GM19395 (cell line): ENCODE results near the gene CRHR2.

Experiments used
- ATAC-seq: cut with Tn5 transposase; IDR thresholded peaks from one replicate; pipeline ENCODE4 v1.9.1; 2021; ENCODE audit warnings: mild to moderate bottlenecking, moderate library complexity; ENCODE audit not compliant: unreplicated experiment

The CRHR2 gene

DNA sequence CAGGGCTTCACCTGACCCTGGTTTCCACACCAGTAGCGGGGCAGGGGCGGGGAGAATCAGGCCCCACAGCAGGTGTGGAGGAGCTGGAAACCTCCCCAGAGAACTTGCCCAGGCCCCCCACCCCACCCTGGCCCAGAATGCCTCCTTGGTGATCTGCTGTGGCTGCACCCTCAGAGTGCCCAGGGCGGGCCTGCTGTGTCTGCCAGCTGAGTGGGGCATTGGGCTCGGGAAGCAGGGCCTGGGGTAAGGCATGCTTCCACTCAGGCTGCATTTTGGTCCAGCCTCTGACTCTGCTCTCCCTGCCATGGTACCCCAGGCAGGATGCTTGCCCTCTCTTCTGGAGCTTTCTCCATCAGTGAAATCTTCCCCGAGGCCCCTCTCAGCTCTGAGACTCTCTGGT lies 1.1 kb upstream of the CRHR2 start:
- ATAC-seq = no peak

DNA sequence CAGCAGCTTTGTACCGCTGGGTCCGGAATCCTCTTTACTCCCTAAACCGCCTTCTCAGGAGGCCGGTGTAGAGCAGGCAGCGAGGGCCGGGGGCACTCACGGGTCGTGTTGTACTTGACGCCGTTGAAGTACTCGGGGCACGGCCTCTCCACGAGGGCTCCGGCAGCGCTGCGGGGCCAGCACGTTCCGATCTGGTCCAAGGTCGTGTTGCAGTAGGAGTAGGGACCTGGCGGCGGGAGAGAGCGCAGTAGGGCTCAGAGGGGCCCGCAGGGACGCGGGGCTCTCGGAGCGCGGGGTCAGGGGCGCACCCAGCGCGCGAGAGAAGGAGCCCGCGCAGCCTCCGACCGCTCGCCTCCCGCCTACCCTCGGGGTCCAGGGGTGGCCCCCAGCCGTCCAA lies 443 bp downstream of the CRHR2 start:
- no peak for ATAC-seq

DNA sequence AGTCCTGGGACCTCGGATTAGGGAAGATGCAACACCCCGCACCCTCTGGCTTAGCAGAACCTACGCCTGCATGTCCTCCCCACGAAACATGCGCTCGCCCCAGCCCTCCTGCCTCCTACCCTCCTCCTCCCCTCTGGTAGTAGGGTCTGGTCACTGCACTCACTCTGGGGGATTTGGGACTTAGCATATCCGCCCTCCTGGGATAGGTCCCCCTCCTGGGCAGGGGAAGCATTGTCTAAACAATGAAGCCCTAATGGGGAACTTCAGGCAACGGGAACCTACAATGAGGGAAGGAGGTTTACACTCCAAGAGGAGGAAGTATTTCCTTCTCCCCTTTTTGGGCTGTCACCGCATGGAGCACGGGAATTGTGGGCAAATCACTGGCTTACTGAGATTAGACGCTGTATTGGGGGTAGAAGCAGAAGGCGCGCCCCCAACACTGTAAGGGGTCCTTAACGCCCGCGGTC lies 892 bp downstream of the CRHR2 start:
- ATAC-seq = no peak

DNA sequence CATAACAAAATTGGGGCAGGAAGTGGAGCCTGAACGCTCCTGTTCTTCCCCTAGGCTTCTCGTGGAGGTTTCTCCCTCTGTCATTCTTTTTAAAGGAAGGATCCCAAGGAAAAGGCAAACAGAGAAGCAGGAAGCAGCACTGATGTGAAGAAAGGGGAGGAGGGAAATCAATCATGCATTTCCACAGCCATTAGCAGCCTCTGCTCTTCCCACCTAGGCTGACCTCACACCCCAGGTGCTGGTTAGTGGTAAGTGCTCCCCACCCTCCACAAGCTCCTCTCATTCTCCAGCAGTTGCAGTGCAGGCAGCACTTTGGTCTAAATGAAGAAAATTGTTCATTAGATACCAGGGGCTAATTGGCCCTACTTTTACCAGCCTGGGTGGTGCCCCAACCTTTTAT lies 2.6 kb downstream of the CRHR2 start:
- ATAC-seq = no peak

DNA sequence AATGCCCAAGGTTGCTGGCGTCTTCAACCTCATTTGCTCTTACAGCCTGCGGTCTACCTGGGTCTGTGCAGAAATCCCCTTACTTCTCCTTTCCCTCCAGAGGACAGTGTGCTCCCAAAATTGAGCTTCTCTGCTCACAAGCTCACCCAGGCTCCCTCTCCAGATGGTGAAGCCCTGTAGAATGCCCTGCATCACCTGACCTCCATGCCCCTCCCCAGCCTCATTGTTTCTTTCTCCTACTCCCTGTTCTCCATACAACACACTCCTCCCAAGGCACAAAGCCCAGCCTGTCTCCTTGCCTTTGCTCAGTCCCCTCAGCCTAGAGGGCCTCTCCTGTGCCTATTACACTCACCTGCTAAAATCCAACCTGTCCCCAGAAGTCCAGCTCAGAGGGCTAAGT lies 3.5 kb downstream of the CRHR2 start:
- no peak for ATAC-seq

DNA sequence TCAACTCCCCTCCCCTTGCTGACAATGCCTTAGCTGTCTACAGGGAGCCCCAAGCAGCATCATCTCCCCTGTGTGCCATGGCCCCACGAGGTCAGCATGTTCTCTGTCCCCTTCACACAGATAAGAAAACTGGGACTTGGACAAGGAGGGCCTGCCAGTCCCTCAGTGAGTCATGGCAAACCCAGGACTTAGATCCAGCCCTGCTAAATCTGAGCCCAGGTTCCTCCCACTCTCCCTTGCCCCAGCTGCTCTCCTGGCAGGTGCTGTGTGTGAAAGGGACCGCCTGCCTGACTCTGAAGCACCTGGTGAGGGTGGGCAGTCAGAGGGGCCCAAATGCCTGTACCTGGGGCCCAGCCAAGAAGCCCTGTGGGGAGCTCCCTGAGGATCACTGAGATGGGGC lies 7.4 kb downstream of the CRHR2 start:
- no peak for ATAC-seq

DNA sequence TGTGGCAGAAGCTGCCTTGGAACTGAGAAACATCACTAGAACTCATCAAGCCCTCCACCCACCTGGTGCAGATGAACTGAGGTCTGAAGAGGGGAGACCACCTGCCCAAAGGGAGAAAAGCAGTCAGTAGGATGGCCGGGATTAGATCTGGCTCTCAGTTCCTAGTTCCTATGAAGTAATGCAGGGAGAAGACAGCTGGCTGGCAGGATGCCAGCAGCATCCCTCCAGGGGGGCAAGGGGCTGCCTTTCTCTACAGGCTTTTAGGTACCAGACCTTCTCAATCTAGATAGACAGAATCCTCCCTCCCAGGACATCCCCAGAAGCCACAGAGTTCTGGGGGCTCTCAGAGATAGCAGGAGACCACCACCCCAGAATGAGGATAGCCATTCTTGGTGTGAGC lies 7.8 kb downstream of the CRHR2 start:
- ATAC-seq = no peak

DNA sequence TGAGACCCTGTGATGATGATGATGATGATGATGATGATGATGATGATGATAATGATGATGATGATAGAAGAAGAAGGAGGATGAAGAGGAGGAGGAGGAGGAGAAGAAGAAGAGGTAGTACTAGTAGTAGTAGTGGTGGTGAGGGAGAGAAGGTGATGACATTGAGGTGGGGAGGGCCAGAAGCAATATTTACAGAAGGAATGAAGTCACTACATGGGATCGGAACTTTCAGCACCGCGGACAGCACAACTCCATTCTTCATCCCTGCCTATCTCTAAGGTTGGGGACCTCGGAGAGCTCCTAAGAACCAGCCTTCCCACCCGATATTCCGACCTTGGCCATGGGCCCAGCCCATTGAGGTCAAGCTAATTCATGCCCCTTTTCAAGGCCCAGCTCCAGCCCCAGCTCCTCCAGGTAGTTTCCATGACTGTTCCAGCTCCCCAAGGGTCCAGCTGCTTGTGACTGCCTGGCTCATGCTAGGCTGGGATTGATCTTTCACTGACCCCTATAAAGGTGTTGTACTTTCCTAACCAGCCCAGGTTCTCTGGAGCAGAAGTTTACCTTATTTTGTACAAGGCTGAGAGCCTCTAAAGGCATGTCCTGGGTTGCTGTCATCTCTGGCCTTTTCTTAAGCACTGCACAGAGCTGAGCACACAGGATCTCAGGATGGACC lies 10.3 kb downstream of the CRHR2 start:
- no peak for ATAC-seq

DNA sequence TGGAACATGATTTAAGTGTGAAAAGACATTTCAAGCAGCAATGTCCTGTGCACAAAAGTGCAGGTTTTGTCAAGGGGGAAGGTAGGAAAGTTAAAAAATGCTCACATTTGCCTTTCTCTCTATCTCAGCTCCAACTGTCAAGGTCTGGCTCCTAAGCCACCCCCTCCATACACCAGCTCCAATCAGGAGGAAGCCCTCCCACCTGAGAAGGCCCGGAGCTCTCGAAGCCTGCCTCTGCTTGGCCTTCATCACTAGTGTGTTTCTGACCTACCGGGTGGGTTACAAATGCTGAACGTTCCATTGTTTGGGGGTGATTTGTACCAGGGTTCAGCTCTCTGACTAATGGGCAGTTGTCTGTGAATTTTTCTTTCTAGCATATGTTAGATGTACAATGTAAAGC lies 14.2 kb downstream of the CRHR2 start:
- no peak for ATAC-seq

DNA sequence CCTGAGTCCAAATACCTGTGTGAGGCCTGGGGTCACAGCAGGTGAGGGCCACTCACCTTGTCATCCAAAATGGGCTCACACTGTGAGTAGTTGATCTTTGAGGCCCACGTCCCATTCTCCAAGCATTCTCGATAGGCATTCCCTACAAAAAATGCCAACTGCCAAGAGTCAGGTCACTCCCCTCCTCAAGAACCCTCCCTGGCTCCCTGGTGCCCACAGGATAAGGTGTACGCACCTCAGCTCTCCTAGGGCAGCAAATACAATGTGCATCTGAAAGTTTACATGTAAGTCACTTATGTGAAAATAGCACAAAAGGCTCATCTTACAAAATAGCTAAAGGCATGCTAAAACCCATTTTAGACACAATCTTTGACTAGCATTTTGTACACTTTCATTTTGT lies 15.1 kb downstream of the CRHR2 start:
- ATAC-seq = no peak

DNA sequence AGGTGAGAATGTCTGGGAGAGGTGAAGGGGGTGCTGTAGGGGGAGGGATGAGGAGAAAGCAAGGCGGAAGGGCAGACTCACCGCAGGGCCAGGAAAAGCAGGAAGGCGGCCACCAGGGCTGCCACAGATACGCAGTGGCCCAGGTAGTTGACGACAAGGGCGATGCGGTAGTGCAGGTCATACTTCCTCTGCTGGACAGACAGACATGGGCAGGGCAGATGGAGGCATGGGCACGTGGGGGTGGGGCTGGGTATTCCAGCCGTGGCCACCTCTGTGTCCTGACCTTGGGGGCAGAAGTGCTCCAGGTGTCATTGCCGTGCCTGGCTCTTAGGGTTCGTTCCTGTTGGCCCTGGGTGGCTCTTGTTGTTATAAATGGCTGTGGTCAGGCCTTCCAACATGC lies 16.8 kb downstream of the CRHR2 start:
- no peak for ATAC-seq

DNA sequence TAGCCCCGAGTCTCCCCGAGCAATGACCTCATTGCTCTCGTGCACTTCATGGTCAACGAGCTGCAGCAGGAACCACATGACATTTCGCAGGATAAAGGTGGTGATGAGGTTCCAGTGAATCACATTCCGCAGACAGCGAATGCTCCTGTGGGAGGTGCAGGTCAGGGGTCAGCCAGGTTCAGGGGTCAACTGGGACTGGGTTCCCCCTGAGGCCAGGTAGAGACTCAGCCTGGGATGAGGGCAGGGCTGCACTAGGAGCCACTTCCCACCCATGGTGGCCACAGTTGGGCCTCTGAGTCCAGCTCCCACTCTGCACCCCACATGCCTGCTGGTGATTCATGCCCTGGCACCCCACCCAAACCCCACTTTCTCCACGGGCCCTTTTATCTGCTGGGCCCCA lies 17.2 kb downstream of the CRHR2 start:
- ATAC-seq = no peak

DNA sequence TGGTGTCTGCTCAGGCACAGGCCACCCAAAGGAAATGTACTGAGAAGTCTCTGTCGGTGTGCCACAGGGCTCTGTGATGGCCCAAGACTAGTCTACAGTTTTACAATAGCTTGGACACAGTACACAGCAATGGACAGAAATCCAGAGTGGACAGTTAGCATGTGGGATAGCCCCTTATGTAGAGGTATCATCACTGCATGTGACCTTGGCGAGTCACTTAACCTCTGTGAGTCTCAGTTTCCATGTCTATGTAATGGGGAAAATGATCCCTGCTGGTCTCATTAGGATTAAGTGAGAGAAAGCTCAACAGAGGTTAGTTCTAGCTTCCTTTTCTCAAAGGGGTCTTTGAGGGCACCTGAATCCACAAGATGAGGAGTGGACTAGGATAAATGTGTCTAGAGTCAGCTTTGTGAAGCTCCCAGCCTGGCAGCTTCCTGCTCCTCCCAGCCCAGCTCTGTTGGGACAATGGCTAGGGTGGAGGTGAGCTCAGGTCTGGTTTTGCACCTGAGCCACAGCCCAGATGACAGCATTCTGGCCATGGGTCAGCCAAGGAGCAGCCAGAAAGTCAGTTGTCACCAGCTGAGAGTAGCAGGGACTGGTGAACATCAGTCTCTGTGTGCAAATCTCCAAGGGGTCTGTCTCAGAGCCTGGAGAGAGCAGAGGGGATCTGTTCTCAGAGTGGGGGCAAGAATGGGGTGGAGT lies 17.9 kb downstream of the CRHR2 start:
- ATAC-seq = no peak

DNA sequence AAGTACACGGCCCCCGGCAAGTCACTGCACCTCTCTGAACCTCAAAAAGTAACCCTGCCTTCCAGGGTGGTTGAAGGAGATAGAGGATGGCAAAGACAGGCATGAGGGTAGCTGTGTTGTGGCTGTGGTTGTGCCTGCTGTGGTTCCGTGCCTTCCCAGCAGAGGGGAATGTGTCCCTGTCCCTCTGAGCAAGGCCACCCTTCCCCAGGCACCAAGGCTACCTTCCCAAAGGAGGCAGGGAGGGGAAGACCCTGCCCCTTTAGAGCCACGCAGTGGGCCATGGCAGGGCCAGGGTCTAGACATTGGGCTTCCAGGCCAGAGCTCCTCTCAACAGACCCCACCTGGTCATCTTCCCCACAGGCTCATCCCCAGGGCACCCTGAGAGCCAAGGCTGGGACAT lies 18.8 kb downstream of the CRHR2 start:
- ATAC-seq = no peak

DNA sequence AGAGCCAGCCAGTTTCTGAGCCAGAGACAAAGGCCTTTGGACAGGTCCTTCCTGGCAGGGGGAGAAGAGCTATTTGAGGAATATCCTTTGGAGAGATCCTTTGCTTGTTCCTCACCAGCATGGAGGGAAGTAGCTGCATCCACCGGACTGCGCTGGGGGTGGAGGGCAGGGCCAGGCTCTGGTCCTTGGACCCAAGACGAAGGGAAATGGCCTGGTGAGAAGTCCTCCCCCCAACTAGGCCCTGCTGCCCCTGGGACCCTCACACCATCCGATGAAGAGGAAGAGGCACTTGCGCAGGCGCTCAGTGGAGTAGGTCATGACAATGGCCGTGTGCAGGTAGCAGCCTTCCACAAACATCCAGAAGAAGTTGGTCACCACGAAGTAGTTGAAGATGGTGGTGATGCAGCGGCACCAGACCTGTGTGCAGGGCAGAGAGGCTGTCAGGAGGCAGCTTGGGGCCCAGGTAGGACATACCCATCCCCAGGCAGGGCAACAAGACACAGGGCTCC lies 19.8 kb downstream of the CRHR2 start:
- no peak for ATAC-seq

DNA sequence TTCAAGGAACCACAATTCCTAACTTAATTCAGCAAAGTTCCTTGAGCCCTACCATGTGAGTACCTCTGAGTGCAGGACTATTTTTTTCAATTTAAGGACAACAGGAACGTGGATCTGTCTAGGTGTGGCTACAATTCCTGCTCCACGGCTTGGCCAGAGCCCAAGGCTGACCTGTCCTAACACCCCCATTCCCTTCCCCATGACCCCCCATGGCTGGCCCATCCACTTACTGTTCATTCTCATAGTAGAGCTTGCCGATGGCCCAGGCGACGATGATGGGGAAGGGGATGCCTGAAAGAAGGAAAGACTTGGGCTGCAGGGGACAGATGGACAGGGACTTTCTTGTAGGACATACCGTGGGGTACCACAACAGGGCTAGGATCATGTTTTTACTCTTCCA lies 20.3 kb downstream of the CRHR2 start:
- no peak for ATAC-seq

DNA sequence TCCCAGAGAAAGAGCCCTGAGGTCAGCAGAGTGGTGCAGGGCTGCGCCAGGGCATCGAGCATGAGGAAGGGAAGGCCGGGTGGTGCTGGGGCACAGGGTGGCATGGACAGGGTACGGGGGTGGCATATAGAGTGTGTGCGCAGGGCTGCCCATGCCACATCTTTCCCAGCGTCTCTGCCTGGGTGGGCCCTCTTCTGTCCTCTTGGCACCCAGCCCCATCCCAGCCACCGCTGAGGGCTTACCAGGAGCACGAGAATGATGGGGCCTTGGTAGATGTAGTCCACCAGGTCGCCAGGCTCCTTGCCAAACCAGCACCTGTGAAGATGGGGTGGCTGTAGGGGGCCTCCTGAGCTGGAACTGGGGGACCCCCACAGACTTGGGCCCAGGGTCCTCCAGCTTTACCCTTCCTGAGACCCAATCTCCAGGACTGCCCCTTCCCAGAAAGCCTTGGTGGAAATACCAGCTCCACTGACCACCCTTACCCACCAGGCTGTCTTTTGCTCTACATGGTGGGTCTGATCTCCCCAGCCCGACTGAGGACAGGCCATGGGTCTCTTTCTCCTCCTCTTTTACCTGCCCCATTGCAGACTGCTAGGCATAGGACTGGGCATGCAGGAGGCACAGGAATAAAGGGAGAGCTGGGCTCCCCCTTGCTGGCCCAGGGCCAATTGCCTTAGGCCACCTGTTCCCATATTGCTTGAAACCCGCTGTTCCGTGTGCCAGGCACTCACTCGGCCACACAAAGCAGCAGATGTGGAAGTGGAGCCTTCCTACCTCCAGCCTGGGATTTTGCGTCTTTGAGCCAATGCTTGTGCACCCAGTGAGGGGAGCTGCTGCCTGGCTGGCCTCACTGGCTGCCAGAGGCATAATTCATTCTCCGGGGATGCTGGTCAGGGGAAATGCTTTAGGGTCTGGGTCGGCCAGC lies 21.7 kb downstream of the CRHR2 start:
- no peak for ATAC-seq

DNA sequence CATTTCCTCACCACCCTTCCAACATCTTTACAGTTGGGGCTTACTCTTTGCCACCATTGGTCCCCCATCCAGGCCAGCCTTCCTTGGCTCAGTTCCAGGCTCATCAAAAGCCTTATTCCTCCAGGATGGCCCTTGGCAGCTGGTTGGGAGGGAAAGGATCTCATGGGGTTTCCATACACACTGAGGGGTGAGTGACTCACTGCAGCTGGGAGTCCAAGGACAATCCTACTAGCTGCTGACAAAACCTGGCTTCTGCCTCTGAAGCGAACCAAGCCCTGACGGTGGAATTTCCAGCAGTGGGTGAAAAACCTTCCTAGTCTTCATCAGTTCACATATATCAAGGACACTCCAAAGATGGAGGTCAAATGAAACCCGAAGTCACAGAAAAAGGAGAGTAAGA lies 22.9 kb downstream of the CRHR2 start:
- ATAC-seq = no peak

DNA sequence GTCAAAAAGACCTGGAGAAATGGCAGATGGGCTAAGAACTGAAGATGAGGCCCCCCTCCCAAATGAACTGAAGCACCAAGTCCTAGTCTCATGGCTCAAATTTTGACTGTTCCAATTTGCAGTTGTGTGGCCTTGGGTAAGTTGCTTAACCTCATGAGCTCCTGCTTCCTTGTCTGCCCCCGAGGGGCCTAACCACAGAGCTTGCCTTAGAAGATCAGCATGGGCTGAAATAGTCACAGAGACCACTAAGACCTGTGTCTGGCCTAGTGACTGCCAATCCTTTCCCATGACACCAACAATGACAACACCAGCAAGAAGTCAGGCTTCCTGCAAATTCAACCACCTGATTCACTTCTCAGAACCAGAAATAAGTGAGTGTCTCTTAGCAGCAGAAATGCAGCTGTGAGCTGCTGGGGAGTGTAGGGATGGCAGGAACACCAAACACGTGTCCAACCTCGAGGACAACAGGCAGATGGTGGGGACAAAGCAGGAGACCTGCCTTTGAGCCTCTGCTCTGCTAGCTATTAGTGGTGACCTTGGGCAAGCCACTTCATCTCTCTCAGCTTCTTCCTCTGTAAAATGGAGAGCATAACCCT lies 23.7 kb downstream of the CRHR2 start:
- no peak for ATAC-seq

DNA sequence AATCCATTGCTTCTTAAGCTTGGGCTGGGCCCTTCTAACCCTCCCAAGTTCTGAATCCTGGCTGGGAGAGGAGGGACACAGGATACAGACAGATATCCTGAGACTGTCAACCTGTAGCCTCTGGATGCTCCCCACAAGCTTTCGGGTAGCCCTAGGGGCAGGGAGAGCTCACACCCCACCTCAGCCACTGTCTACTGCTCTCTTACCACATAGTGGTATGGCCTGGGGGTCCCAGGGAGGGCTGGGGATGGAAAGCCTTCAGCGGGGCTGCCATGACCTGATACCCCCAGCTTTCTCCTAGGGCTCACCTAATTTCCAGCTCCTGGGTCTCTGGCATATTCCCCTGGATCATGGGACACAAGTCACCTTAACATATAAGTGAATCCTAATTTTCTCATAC lies 25.1 kb downstream of the CRHR2 start:
- no peak for ATAC-seq
